A673 (cell line): ENCODE results near the gene CEACAM1.

Experiments used
- EZH2 ChIP-seq: fragments of 200-600 bp; sonication (generic); IDR thresholded peaks from 2 replicates; pipeline ENCODE4 v1.6.1; 2017; ENCODE audit warnings: borderline replicate concordance, low read depth, mild to moderate bottlenecking, mixed read lengths, antibody characterized with exemption, low read length; ENCODE audit not compliant: poor library complexity, severe bottlenecking
- TF ChIP-seq, protein P1 (sequence below): fragments of 300-800, 200-600 bp; sonication (generic); conservative IDR thresholded peaks from 2 replicates; pipeline ENCODE4 v1.5.1; 2017; ENCODE audit warnings: low read depth, mild to moderate bottlenecking, antibody characterized with exemption, low read length, moderate library complexity, mixed read lengths

GRCh38 chr19:42459926-42460325, 68.4 kb downstream of the CEACAM1 start:
- TF ChIP-seq, protein P1, sequence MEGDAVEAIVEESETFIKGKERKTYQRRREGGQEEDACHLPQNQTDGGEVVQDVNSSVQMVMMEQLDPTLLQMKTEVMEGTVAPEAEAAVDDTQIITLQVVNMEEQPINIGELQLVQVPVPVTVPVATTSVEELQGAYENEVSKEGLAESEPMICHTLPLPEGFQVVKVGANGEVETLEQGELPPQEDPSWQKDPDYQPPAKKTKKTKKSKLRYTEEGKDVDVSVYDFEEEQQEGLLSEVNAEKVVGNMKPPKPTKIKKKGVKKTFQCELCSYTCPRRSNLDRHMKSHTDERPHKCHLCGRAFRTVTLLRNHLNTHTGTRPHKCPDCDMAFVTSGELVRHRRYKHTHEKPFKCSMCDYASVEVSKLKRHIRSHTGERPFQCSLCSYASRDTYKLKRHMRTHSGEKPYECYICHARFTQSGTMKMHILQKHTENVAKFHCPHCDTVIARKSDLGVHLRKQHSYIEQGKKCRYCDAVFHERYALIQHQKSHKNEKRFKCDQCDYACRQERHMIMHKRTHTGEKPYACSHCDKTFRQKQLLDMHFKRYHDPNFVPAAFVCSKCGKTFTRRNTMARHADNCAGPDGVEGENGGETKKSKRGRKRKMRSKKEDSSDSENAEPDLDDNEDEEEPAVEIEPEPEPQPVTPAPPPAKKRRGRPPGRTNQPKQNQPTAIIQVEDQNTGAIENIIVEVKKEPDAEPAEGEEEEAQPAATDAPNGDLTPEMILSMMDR: no peak
- TF ChIP-seq EZH2: no peak
